Cardiac septum (tissue), 1 donor: ENCODE data around the gene ZNF451. TPM values are rescaled to one million over a fixed set of nuclear protein-coding genes. Genes with fewer than 3 reads are reported as not detected.
"Not testable (repeated sequence)": the region's sequence is repeated elsewhere in the genome, so short reads cannot be mapped to it uniquely, and the experiment has no call there.

Source experiments
- DNase-seq: peaks from one replicate; pipeline ENCODE4 v3.0.0-alpha.2; 2020; ENCODE audit warnings: low spot score
- intact Hi-C: fragments of 100-400 bp; cut with DNase I; formaldehyde crosslinking; loops from one replicate; pipeline ENCODE4 v1.14.0; 2022
- long read RNA-seq: library from polyadenylated mRNA; unstranded; transcript quantifications from one replicate; pipeline ENCODE4 v2.0.0, GENCODE V29; 2021
- total RNA-seq: library from RNA; stranded (reverse); fragmentation: NEBNext Ultra II Directional; extraction: Animal tissue kit (Norgen Biotek cat#: 25700); gene quantifications from one replicate; pipeline ENCODE4 v1.2.1, GENCODE V29; 2021
- donor health status: DM: no; HTN: no; CAD: no.

The ZNF451 gene, protein sequence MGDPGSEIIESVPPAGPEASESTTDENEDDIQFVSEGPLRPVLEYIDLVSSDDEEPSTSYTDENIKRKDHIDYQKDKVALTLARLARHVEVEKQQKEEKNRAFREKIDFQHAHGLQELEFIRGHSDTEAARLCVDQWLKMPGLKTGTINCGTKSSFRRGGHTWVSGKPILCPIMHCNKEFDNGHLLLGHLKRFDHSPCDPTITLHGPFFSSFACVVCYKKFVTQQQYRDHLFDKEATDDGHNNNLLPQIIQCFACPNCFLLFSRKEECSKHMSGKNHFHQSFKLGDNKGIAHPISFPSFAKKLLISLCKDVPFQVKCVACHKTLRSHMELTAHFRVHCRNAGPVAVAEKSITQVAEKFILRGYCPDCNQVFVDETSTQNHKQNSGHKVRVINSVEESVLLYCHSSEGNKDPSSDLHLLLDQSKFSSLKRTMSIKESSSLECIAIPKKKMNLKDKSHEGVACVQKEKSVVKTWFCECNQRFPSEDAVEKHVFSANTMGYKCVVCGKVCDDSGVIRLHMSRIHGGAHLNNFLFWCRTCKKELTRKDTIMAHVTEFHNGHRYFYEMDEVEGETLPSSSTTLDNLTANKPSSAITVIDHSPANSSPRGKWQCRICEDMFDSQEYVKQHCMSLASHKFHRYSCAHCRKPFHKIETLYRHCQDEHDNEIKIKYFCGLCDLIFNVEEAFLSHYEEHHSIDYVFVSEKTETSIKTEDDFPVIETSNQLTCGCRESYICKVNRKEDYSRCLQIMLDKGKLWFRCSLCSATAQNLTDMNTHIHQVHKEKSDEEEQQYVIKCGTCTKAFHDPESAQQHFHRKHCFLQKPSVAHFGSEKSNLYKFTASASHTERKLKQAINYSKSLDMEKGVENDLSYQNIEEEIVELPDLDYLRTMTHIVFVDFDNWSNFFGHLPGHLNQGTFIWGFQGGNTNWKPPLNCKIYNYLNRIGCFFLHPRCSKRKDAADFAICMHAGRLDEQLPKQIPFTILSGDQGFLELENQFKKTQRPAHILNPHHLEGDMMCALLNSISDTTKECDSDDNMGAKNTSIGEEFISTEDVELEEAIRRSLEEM
- 31.6 TPM for total RNA-seq
- long read RNA-seq, full-length matches to known transcripts: 15 of 24 reads
- long read RNA-seq, partial matches to known transcripts: 4 of 24 reads
- long read RNA-seq, other reads (novel, unspliced or antisense): 5 of 24 reads

DNA sequence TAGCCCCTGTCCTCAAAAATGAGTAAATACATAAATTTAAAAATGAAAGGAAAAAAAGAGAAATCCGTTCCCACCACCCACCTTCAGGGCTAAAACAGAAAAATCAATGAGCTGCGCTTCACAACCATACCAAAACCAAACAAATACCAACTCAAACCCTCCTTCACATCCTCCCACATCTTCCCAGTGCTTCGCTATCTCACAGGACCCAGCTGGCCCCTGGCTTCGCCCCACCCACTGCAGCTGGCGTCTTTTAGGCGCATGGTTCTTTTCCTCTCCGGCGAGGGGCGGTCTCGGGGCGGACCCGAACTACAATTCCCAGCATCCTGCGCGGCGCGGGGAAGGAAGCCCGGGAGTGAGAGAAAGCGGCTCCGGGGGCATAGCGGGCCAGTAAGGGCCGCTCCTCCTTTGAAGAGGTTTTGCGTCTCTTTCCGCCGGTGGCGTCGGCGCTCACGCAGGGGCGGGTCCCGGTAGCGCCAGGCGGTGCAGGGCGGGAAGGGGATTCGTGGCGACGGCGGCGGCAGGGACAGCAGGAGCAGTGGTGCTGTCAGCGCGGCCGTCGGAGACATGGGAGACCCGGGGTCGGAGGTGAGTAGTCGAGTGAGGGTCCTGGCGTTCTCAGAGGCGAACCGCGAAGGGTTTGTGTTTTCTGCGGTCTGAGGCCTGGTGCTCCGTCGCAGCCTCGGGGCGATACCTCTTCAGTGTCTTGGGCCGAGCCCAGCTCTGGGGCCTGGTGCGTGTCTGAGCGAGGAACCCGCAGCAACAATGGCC, at the start of gene ZNF451:
Gene ZNF451 (plus strand): TSS at position 502 of the 771 bp plus-strand sequence. CDS start 66 bp downstream, at position 568.
- intact Hi-C loops: loop anchor here (5.0 kb wide), 1 partner anchor 43 kb away; the partner anchor contains the start of gene KIAA1586
- DNase-seq: peak; percentile 99

DNA sequence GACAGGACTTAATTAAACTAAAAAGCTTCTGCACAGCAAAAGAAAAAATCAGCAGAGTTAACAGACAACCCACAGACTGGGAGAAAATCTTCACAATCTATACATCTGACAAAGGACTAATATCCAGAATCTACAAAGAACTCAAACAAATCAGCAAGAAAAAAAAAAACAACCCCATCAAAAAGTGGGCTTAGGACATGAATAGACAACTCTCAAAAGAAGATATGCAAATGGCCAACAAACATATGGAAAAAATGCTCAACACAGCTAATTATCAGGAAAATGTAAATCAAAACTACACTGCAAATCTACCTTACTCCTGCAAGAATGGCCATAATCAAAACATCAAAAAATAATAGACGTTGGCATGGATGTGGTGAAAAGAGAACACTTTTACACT, 45.9 kb upstream of the ZNF451 start:
- intact Hi-C loops, DNase-seq: not testable (repeated sequence)

DNA sequence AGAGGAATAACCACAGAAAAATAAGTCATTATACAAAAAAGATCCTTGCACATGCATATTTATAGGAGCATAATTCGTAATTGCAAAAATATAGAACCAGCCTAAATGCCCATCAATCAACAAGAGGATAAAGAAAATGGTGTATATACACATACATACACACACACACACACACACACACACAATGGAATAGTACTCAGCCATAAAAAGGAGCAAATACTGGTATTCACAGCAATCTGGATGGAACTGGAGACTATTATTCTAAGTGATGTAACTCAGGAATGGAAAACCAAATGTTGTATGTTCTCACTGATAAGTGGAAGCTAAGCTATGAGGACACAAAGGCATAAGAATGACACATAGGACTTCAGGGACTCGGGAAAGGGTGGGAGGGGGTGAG, 45.4 kb upstream of the ZNF451 start:
- no peak for DNase-seq
- intact Hi-C loops: no loop called here

DNA sequence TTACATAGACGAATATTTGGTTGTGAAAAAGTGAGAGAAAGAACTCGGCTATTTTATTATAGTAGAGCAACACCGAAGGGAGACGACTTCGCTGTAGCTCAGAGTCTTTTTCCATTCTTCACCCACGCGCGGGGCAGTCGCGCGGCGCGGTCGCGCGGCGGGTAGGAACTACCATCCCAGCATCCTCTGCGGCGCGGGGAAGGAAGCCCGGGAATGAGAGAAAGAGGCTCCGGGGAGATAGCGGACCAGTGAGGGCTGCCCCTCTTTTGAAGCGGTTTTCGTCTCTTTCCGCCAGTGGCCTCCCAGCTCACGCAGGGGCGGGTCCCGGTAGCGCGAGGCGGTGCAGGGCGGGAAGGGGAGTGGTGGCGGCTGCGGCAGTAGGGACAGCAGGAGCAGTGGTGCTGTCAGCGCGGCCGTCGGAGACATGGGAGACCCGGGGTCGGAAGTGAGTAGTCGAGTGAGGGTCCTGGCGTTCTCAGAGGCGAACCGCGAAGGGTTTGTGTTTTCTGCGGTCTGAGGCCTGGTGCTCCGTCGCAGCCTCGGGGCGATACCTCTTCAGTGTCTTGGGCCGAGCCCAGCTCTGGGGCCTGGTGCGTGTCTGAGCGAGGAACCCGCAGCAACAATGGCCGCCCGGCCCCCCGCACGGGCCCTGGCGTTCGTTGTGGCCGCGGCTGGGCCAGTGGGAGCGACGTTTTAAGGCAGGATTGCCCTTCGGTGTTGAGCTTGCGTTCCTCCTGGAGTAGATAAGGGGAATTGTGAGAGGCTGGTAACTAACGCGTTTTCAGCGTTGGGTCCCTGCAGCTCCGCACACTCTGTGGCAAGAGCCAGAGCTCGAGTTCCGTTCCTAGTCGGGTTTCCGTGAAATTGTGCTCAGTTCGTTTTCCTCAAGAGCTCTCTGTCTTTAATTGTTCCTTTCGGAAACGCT, 43.4 kb upstream of the ZNF451 start, which contains the start of gene KIAA1586:
Gene KIAA1586 (plus strand): TSS at position 362 of the 925 bp plus-strand sequence. CDS start 63 bp downstream, at position 425.
- intact Hi-C loops: loop anchor here (5.0 kb wide), 2 partner anchors 41 to 271 kb away; partner anchors contain the start of gene PRIM2
- peak; percentile 95 for DNase-seq

DNA sequence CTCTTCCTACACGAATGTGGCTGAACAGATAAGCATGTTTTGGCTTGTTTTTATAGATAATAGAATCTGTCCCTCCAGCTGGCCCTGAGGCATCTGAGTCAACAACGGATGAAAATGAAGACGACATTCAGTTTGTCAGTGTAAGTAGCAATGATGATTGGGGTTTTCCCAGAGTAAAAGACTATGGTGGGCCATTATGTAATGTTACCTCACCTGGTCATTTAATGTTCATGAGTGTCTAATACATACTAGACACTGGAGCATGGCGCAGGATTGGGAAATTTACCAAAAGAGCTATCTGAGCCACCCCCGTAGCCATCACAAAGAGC, 42.8 kb upstream of the ZNF451 start:
- DNase-seq: not testable (repeated sequence)
- intact Hi-C loops: loop anchor here (5.0 kb wide), 2 partner anchors 40 to 270 kb away; partner anchors contain the start of gene PRIM2

DNA sequence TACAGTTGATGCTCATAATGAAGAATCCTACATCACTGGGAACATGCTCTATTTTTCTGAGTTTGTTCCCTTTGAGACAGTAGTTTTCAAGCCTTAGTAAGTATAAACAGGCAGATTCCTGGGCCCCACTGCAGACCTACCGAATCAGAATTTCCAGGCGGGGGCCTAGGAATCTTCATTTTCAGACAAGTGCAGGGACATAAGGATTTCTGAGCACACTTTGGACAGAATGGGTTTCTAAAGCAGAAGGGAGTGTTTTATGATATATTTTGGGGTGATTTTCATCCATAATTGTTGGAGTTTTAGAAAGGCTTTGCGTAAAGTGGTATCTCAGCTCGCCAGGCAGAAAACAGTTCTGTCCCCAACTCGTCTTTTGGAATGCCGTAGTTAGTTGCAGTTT, 42.1 kb upstream of the ZNF451 start:
- not testable (repeated sequence) for DNase-seq
- intact Hi-C loops: loop anchor here (5.0 kb wide), 2 partner anchors 39 to 269 kb away; partner anchors contain the start of gene PRIM2

DNA sequence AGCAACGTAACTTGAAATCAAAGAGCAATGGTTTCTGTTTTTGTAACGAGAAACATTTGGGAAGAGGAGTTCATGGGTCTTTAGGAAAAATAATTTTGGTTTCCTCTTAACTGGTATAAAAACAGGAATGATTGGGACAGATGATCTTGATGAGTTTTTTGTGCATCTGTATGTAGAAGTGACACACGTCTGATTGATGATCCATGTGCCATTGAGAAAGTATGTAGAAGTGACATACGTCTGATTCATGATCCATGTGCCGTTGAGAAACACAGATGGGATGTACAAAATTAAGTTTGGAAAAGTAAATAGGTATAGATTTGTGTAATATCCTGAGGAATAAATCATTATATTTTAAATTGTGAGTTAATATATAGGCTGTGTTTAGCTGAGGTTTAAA, 41.4 kb upstream of the ZNF451 start:
- intact Hi-C loops: loop anchor here (5.0 kb wide), 2 partner anchors 39 to 269 kb away; partner anchors contain the start of gene PRIM2
- no peak for DNase-seq

DNA sequence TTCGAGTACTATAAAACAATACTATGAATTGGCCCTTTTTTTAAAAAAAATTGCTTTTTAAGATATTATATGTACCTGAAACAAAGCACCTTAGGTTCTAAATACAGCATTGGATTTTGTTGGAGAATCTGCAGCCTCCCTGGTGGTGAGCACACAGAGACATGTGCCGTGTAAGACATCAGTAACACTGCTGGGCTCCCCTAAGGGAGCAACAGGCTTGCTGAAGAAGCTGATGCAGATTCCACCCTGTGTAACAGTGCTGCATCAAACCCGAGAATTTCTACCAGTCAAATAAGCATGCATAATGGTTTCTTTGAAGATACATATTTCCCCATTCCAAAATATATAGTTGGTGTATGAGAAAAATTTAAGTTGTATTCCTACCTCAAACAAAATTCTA, 26.1 kb upstream of the ZNF451 start:
- intact Hi-C loops: no loop called here
- no peak for DNase-seq

DNA sequence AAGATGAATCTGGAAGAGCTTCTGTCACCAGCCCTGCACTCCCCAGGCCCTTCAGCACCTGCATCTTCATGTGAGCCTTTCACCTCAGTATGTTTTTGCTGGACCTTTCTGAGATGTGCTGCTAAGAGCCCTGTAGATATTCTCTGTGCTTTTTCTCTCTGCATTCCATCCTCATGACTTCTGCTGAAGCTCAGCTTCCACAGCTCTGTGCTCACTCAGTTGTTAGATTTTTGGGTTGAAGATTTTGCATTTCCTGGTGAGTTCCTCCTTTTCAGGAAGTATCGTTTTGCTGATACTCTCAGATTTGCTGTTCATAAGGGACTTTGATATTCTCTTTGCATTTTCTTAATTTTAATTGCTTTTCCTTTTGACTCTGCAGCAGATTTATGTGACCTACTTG, 25.2 kb upstream of the ZNF451 start:
- intact Hi-C loops: no loop called here
- no peak for DNase-seq

DNA sequence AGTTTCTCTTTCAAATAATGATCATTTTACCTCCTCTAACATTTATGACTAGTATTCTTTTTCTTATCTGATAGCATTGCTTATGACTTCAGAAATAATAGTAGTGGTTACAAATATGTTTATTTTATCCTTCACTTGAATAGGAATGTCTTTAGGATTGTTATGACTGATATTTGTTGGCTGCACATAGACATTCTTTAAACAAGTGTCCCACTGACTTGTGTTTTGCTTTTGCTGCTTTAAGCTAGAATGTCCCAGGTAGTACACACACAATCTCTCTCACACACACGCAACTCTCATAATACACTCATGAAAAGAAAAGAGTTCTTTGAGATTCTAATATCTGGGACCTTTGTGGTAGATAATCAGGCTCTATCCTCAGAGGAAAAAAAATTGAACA, 21.9 kb upstream of the ZNF451 start:
- DNase-seq: no peak
- intact Hi-C loops: no loop called here

DNA sequence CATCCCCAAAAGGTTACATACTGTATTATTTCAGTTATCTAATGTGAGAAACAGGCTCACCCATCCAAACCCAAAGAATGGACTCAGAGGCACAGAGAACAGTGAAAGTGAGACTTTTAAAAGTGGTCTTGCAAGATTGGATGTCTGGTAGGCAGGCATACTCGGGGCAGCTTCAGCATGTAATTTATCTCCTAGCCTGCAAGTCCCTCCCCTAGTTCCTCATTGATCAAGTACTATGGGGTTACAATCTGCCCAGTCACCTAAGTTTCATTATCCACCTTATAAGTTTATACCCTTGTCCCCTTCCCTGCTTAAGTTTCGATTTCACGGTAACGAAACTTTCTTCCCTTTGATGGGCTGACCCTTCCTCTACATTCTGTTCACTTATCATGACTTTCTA, 20.8 kb upstream of the ZNF451 start:
- intact Hi-C loops: no loop called here
- DNase-seq: no peak

DNA sequence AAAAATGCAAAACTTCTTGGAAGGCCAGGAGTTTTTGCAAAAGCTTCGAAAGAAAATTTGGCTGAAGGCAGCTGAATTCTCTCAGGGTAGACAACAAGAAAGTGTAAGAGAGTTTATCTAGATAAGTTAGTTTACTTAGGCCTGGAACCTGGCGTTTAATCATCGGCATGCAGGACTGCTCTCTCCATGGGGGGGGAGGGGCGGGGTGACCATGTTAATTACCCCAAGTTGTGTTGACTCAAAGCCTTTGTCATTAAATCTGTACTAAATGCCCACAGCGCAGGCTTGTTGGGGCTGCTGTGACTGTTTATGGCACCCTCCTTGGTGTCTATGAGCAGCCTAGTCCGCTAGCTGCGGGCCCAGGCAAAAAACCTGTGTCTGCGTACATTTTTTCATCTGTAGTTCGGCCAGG, 20.1 kb upstream of the ZNF451 start:
- intact Hi-C loops: no loop called here

DNA sequence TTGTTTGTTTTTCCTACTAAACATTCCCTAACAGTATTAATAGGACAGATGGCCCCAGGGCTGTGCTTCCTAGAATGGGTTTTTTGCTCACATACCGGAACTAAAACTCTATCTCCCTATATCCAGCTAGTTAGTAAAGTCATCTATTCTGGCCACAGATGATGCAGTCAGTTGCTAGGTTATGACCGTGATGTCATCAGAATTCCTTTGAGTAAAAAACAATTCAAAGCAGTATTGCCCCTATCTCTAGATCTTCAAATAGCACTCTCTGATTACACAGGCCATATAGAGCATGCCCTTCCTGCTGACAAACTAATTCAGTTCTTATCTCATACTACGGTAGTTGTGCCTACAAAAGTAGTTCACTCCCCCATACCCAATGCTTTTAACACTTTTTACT, 17.9 kb upstream of the ZNF451 start:
- intact Hi-C loops: no loop called here
- no peak for DNase-seq

More for the DNA sequence above, 20.1 kb upstream of the ZNF451 start:
- no peak for DNase-seq

DNA sequence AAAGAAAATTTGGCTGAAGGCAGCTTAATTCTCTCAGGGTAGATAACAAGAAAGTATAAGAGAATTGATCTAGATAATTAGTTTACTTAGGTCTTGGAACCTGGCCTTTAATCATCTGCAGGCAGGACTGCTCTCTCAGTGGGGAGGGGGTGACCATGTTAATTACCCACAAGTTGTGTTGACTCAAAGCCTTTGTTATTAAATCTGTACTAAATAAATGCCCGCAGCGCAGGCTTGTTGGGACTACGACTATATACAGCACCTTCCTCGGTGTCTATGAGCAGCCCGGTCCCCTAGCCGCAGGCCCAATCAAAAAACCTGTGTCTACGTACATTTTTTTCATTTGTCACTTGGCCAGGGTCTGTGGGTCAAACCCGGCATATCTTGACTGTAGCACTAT, 15.6 kb upstream of the ZNF451 start:
- DNase-seq: no peak
- intact Hi-C loops: no loop called here

DNA sequence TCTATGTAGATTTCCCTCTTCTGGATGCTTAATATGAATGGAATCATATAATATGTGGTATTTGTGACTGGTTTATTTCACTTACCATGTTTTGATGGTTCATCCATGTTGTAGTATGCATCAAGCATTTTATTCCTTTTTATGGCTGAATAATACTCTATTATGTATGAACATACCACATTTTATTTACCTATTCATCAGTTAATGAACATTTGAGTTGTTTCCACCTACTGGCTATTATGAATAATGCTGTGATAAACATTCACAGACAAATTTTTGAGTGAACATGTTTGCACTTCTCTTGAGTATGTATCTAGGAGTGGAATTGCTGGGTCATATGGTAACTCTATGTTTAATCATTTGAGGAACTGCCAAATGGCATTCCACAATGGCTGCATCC, 14.9 kb upstream of the ZNF451 start:
- intact Hi-C loops: no loop called here

DNA sequence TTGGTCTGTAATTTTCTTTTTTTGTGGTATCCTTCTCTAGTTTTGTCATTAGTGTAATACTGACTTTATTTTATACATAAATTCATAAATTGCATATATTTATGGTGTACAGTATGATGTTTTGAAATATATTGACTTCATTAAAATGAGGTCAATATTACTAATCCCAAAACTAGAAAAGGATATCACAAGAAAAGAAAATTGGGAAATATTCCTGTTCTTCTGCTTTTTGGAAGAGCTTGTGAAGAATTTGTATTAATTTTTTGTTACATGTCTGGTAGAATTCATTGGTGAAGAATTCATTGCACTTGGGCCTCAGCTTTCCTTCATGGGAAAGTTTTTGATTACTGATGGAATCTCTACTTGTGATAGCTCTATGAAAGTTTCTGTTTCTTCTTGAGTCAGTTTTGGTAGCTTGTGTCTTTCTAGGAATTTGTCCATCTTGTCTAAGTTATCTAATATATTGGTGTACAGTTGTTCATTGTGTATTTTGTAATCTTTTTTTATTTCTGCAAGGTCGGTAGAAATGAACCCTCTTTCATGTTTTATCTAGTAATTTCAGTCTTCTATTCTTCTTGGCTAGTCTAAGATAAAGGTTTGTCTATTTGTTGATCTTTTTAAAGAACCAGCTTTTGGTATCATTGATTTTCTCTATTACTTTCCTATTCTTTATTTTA, 11.3 kb upstream of the ZNF451 start:
- intact Hi-C loops: no loop called here
- DNase-seq: no peak

More for the DNA sequence above, 14.9 kb upstream of the ZNF451 start:
- no peak for DNase-seq

DNA sequence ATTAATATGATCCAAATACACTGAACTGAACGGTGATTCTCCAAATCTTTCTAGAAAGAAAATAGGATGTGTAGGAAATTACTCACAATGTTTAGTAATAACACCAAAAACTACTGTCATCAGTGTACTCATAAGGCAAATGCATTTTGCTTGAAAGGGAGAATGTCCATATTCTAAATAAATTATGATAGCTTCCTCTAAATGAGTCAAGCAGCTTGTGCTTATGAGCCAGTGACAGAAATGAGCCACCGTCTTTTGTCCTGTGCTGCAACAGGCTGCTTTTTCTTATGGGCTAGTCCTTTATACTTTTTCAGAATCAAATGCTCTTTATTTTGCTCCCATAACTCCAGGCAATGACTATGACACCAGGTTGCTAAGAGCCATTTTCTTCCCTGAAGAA, 4.5 kb upstream of the ZNF451 start:
- intact Hi-C loops: loop anchor here (5.0 kb wide), 1 partner anchor 38 kb away; the partner anchor contains the start of gene KIAA1586
- no peak for DNase-seq
